Neural progenitor cell (in vitro differentiated cells): ENCODE data around the gene CDK5RAP2. TPM values are rescaled to one million over a fixed set of nuclear protein-coding genes. Genes with fewer than 3 reads are reported as not detected.

Experiments used
- DNase-seq: peaks from one replicate; pipeline ENCODE4 v3.0.0-alpha.2; 2016; ENCODE audit warnings: low spot score
- H2AFZ ChIP-seq: fragments of 200-600 bp; sonication (generic); replicated peaks from 2 replicates; pipeline ENCODE4 v1.6.1; 2016; ENCODE audit warnings: antibody characterized with exemption
- H3F3A ChIP-seq: fragments of 200-600 bp; sonication (generic); 2 replicates; pipeline ENCODE4 v1.6.1; 2016; ENCODE audit warnings: antibody characterized with exemption, low read depth
- H3K27ac ChIP-seq: fragments of 200-600 bp; sonication (generic); 2 replicates; pipeline ENCODE4 v1.5.1; 2016; ENCODE audit warnings: mild to moderate bottlenecking
- H3K27me3 ChIP-seq: fragments of 200-600 bp; sonication (generic); 2 replicates; pipeline ENCODE4 v1.6.1; 2016; ENCODE audit warnings: mild to moderate bottlenecking, moderate library complexity
- H3K36me3 ChIP-seq: fragments of 200-600 bp; sonication (generic); 2 replicates; pipeline ENCODE4 v1.5.1; 2016
- H3K4me1 ChIP-seq: fragments of 200-600 bp; sonication (generic); 2 replicates; pipeline ENCODE4 v1.6.1; 2016; ENCODE audit warnings: mixed run types
- H3K4me2 ChIP-seq: fragments of 200-600 bp; sonication (generic); 2 replicates; pipeline ENCODE4 v1.6.1; 2016
- H3K4me3 ChIP-seq: fragments of 200-600 bp; sonication (generic); 2 replicates; pipeline ENCODE4 v1.5.1; 2016
- H3K79me2 ChIP-seq: fragments of 200-600 bp; sonication (generic); 2 replicates; pipeline ENCODE4 v1.6.1; 2016; ENCODE audit warnings: low read depth
- H3K9ac ChIP-seq: fragments of 200-600 bp; sonication (generic); 2 replicates; pipeline ENCODE4 v1.6.1; 2016
- H3K9me3 ChIP-seq: fragments of 200-600 bp; sonication (generic); 2 replicates; pipeline ENCODE4 v1.5.1; 2016; ENCODE audit warnings: low read depth
- H4K20me1 ChIP-seq: fragments of 200-600 bp; sonication (generic); 2 replicates; pipeline ENCODE4 v1.6.1; 2016; ENCODE audit warnings: low read depth
- H3K27ac Mint-ChIP-seq: 3 replicates; pipeline ENCODE4 v1.8.0; 2021; ENCODE audit warnings: mixed read lengths
- H3K27me3 Mint-ChIP-seq: 2 replicates; pipeline ENCODE4 v1.8.0; 2022; ENCODE audit warnings: low read depth, mild to moderate bottlenecking, inconsistent platforms, moderate library complexity, mixed read lengths; ENCODE audit not compliant: insufficient read depth
- H3K36me3 Mint-ChIP-seq: 3 replicates; pipeline ENCODE4 v1.8.0; 2021; ENCODE audit warnings: mixed read lengths
- H3K4me1 Mint-ChIP-seq: 3 replicates; pipeline ENCODE4 v1.8.0; 2021; ENCODE audit warnings: mixed read lengths
- H3K4me3 Mint-ChIP-seq: 3 replicates; pipeline ENCODE4 v1.8.0; 2021; ENCODE audit warnings: mild to moderate bottlenecking, moderate library complexity, mixed read lengths
- H3K9me3 Mint-ChIP-seq: 3 replicates; pipeline ENCODE4 v1.8.0; 2020; ENCODE audit warnings: mixed read lengths
- EZH2 ChIP-seq: fragments of 200-600 bp; sonication (generic); IDR thresholded peaks from 2 replicates; pipeline ENCODE4 v1.6.1; 2017; ENCODE audit warnings: antibody characterized with exemption, mild to moderate bottlenecking, moderate library complexity
- EZH2phosphoT487 ChIP-seq: fragments of 200-600 bp; sonication (generic); IDR thresholded peaks from 2 replicates; pipeline ENCODE4 v1.6.1; 2017; ENCODE audit warnings: antibody characterized with exemption
- total RNA-seq: library from RNA; depleted of rRNA; stranded (reverse); fragments of >200 nt; gene quantifications from 2 replicates; pipeline ENCODE4 v1.2.3, GENCODE V29; 2015; ENCODE audit warnings: low replicate concordance
- TF ChIP-seq, protein P1 (sequence below): fragments of 200-600 bp; sonication (generic); IDR thresholded peaks from 2 replicates; pipeline ENCODE4 v1.5.1; 2017; ENCODE audit warnings: antibody characterized with exemption, mild to moderate bottlenecking

Gene CDK5RAP2
- total RNA-seq, 1 donor from 2014 or later = 62.5 TPM

DNA sequence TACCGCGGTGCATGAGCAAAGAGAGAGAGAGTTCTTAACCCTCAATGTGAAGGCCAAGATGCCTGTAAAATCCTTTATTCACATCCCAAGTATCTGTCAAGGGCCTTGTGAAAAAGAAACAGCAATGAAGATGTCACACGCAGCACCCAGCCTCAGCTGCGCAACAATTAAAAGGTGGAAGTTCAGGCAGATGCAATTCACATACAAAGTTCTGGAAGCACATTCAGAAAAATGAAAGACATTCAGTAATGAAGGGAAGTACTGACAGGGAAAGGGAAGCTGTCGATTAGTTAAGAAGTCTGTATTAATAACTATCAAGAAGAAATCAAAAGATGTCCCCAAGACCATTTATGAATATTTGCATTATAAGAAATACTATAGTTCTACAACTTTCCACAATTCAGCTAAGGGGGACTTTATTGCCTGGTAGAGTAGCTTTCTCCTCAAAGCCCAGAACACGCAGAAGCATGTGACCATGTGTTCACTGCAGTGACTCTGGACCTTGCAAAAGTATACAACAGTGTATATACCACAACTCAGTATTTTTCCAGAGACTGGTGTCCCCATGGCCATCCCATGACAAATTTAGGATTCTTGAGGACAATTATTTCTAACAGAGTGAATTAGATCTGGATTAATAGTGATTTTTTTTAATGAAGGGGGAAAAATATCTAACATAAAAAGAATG, 137.5 kb downstream of the CDK5RAP2 start:
- Mint-ChIP-seq H3K36me3 (peaks cover 35% of the 10 kb centered on the region), H3K4me3 (no peak overlapping the region)
- H3K36me3 ChIP-seq = no peaks in the 10 kb centered on the region

DNA sequence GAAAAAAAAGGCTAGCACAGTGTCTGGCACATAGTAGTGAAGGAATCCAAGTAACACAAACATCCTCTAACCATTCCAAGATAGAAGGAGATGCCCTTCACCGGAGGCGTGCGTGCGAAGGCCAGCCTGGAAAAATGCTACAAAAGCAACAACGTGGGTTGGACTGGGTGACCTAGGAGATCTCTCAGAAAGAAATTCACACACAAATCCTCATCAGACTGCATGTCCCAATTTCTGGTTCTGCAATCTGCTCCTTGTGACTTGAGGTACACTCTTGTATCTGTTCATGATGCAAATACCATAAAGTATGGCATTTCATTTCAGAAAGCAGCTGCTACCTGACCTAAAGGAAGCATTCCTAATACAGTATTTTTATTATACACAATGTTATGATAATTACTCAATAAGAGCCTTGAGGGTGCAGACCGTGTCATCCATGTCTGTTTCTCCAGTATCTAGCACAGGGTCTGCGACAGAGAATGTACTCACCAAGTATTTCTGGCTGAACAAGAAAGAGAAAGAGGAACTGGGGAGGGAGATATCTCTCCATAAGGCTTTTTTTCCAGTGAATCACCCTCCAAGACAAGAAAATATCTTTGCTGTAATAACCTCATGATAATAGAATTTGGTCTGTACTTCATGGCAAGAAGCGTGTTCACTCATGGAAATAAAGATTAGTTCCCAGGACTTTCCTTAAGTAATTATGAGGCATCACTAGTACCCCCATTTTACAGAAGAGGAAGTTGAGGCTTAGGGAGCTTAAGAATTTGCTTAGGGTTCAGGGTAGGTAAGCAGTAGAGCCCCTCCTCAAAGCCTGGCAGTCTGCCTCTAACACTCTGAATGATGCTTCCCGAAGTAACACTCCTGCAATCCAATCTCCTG, 138.3 kb downstream of the CDK5RAP2 start:
- Histone ChIP-seq H4K20me1 (no peaks in the 10 kb centered on the region), H2AFZ (no peak overlapping the region), H3K36me3 (no peaks in the 10 kb centered on the region), H3F3A (no peaks in the 10 kb centered on the region), H3K9me3 (no peaks in the 10 kb centered on the region), H3K4me1 (no peaks in the 10 kb centered on the region), H3K4me2 (no peak overlapping the region), H3K27me3 (no peaks in the 10 kb centered on the region), H3K27ac (no peak overlapping the region), H3K4me3 (no peak overlapping the region), H3K79me2 (no peaks in the 10 kb centered on the region), H3K9ac (peak overlapping the region; percentile 14)
- no peak for DNase-seq
- Mint-ChIP-seq H3K4me1 (no peaks in the 10 kb centered on the region), H3K36me3 (peaks cover 35% of the 10 kb centered on the region), H3K4me3 (no peak overlapping the region), H3K9me3 (no peaks in the 10 kb centered on the region), H3K27ac (no peak overlapping the region), H3K27me3 (peaks cover 3% of the 10 kb centered on the region)
- no peak for TF ChIP-seq EZH2phosphoT487
- TF ChIP-seq EZH2 = no peak
- TF ChIP-seq, protein P1, sequence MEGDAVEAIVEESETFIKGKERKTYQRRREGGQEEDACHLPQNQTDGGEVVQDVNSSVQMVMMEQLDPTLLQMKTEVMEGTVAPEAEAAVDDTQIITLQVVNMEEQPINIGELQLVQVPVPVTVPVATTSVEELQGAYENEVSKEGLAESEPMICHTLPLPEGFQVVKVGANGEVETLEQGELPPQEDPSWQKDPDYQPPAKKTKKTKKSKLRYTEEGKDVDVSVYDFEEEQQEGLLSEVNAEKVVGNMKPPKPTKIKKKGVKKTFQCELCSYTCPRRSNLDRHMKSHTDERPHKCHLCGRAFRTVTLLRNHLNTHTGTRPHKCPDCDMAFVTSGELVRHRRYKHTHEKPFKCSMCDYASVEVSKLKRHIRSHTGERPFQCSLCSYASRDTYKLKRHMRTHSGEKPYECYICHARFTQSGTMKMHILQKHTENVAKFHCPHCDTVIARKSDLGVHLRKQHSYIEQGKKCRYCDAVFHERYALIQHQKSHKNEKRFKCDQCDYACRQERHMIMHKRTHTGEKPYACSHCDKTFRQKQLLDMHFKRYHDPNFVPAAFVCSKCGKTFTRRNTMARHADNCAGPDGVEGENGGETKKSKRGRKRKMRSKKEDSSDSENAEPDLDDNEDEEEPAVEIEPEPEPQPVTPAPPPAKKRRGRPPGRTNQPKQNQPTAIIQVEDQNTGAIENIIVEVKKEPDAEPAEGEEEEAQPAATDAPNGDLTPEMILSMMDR = no peak

More for the DNA sequence above, 137.5 kb downstream of the CDK5RAP2 start:
- Mint-ChIP-seq H3K27ac (no peak overlapping the region), H3K27me3 (peaks cover 3% of the 10 kb centered on the region), H3K4me1 (no peaks in the 10 kb centered on the region), H3K9me3 (no peaks in the 10 kb centered on the region)
- H3K9me3 ChIP-seq = no peaks in the 10 kb centered on the region
- H2AFZ ChIP-seq = no peak overlapping the region
- no peaks in the 10 kb centered on the region for H3K79me2 ChIP-seq
- H3K27ac ChIP-seq = no peak overlapping the region
- no peak overlapping the region for H3K4me3 ChIP-seq
- DNase-seq = no peak
- no peaks in the 10 kb centered on the region for H3K4me1 ChIP-seq
- H4K20me1 ChIP-seq = no peaks in the 10 kb centered on the region
- H3K27me3 ChIP-seq = no peaks in the 10 kb centered on the region
- no peaks in the 10 kb centered on the region for H3F3A ChIP-seq
- peak overlapping the region; percentile 14 for H3K9ac ChIP-seq
- TF ChIP-seq EZH2 (no peak), EZH2phosphoT487 (no peak)
- TF ChIP-seq, protein P1 = no peak
- H3K4me2 ChIP-seq = no peak overlapping the region

DNA sequence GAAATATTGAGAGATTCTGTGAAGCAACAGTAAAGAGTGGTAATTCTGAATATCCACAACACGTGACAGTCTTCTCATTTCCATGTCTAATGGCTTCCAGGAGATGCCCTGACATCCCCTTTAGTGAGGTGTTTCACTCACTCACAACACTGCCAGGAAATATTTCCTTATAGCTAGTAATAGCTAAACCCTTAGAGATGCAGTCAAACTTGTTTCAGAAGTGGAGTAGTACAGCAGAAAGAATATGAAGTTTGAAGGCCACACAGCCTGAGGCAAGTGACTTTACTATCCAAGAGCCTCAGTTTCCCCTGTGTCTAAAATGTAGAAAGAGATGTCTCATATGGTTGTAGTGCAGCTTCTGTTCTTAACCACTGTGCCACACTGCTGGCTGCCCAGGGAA, 139.2 kb downstream of the CDK5RAP2 start:
- H3K4me3 Mint-ChIP-seq = no peak overlapping the region
- H3K4me2 ChIP-seq = no peak overlapping the region
- H3F3A ChIP-seq = no peaks in the 10 kb centered on the region

More for the DNA sequence above, 139.2 kb downstream of the CDK5RAP2 start:
- Mint-ChIP-seq H3K27me3 (peaks cover 3% of the 10 kb centered on the region), H3K27ac (no peak overlapping the region), H3K4me1 (no peaks in the 10 kb centered on the region), H3K36me3 (peaks cover 32% of the 10 kb centered on the region), H3K9me3 (no peaks in the 10 kb centered on the region)
- H2AFZ ChIP-seq = no peak overlapping the region
- no peak overlapping the region for H3K9ac ChIP-seq
- no peak for TF ChIP-seq EZH2
- TF ChIP-seq, protein P1 = no peak
- no peak for TF ChIP-seq EZH2phosphoT487
- no peaks in the 10 kb centered on the region for H3K4me1 ChIP-seq
- no peaks in the 10 kb centered on the region for H3K9me3 ChIP-seq
- H3K79me2 ChIP-seq = no peaks in the 10 kb centered on the region
- no peaks in the 10 kb centered on the region for H3K36me3 ChIP-seq
- no peaks in the 10 kb centered on the region for H3K27me3 ChIP-seq
- H3K4me3 ChIP-seq = no peak overlapping the region
- no peak for DNase-seq
- H4K20me1 ChIP-seq = no peaks in the 10 kb centered on the region
- no peak overlapping the region for H3K27ac ChIP-seq
